Natural killer cell treated with Interleukin-12 subunit alpha and Interleukin-12 subunit beta and Interleukin-15 and Interleukin-18, amount 100 ng/mL, for 72 hours (primary cell): Measurements from ENCODE around the gene DNM3. TPM values are rescaled to one million over a fixed set of nuclear protein-coding genes. Genes with fewer than 3 reads are reported as not detected.

Experiments used
- ATAC-seq, 2 donors: fragments of 150-1000 bp; cut with Tn5 transposase in 1 of 2; sonication (Bioruptor Pico), chemical (Tn5 transposase) in 1 of 2; 2 replicates each; pipeline ENCODE4 v1.10.0; 2021
- DNase-seq: peaks from one replicate; pipeline ENCODE4 v3.0.0; 2022; ENCODE audit warnings: low spot score
- H3K27ac Mint-ChIP-seq, 2 donors: 1 replicate in 1 of 2; 2 replicates in 1 of 2; pipeline ENCODE4 v1.8.0; 2022; ENCODE audit warnings: mixed read lengths in 2 of 2, mild to moderate bottlenecking in 1 of 2, moderate library complexity in 1 of 2
- H3K27me3 Mint-ChIP-seq, 2 donors: 1 replicate in 1 of 2; 2 replicates in 1 of 2; pipeline ENCODE4 v1.8.0; 2022; ENCODE audit warnings: mixed read lengths in 2 of 2
- H3K36me3 Mint-ChIP-seq: one replicate; pipeline ENCODE4 v1.8.0; 2022; ENCODE audit warnings: mixed read lengths
- H3K4me1 Mint-ChIP-seq, 2 donors: 1 replicate in 1 of 2; 2 replicates in 1 of 2; pipeline ENCODE4 v1.8.0; 2022; ENCODE audit warnings: low read depth in 2 of 2, mixed read lengths in 2 of 2, mild to moderate bottlenecking in 1 of 2
- H3K4me3 Mint-ChIP-seq: one replicate; pipeline ENCODE4 v1.8.0; 2022; ENCODE audit warnings: mixed read lengths
- H3K9me3 Mint-ChIP-seq: 2 replicates; pipeline ENCODE4 v1.8.0; 2022; ENCODE audit warnings: mixed read lengths
- total RNA-seq, 2 donors: library from RNA; stranded (reverse); gene quantifications; one replicate each; pipeline ENCODE4 v1.2.3, GENCODE V29; 2022

Gene DNM3
- total RNA-seq, 2 donors from 2014 or later = 1.5 to 3.5 TPM

- ATAC-seq (no peak), DNase-seq (no peak)
- peaks cover 37 to 56% of the 10 kb centered on the region in 2 donors for H3K4me1 Mint-ChIP-seq
- peak overlapping the region; percentile 1 for H3K4me3 Mint-ChIP-seq
- H3K36me3 Mint-ChIP-seq = no peaks in the 10 kb centered on the region
- no peaks in the 10 kb centered on the region for H3K27me3 Mint-ChIP-seq
- peak overlapping the region; percentile 3 to 50 for H3K27ac Mint-ChIP-seq
- peaks cover 6% of the 10 kb centered on the region for H3K9me3 Mint-ChIP-seq
Measured at GRCh38 chr1:172339842-172340241, 498.5 kb downstream of the DNM3 start.

- Mint-ChIP-seq H3K4me3 (no peak overlapping the region), H3K4me1 (peaks cover 40 to 56% of the 10 kb centered on the region in 2 donors), H3K36me3 (peaks cover under 1% of the 10 kb centered on the region), H3K27ac (peak overlapping the region in 1 of 2 donors; percentile 11), H3K27me3 (no peaks in the 10 kb centered on the region), H3K9me3 (peaks cover 6% of the 10 kb centered on the region)
- DNase-seq (no peak), ATAC-seq (no peak)
Measured at GRCh38 chr1:172340520-172340919, 499.2 kb downstream of the DNM3 start.

GRCh38 chr1:172341697-172342096 lies 500.4 kb downstream of the DNM3 start:
- Mint-ChIP-seq H3K27ac (peak overlapping the region; percentile 75 to 79), H3K4me1 (peaks cover 44 to 56% of the 10 kb centered on the region in 2 donors), H3K27me3 (no peaks in the 10 kb centered on the region), H3K4me3 (no peak overlapping the region), H3K36me3 (peaks cover 10% of the 10 kb centered on the region), H3K9me3 (peaks cover 9% of the 10 kb centered on the region)
- DNase-seq (no peak), ATAC-seq (no peak)

GRCh38 chr1:172342584-172343239 lies 501.4 kb downstream of the DNM3 start:
- Mint-ChIP-seq H3K4me1 (peaks cover 44 to 62% of the 10 kb centered on the region in 2 donors), H3K4me3 (peak overlapping the region; percentile 77), H3K27me3 (no peaks in the 10 kb centered on the region), H3K27ac (peak overlapping the region; percentile 75 to 79), H3K9me3 (peaks cover 16% of the 10 kb centered on the region), H3K36me3 (peaks cover 20% of the 10 kb centered on the region)
- no peak for DNase-seq
- no peak for ATAC-seq

- Mint-ChIP-seq H3K27ac (peak overlapping the region; percentile 75 to 79), H3K36me3 (peaks cover 27% of the 10 kb centered on the region), H3K4me3 (peak overlapping the region; percentile 77), H3K27me3 (no peaks in the 10 kb centered on the region), H3K9me3 (peaks cover 19% of the 10 kb centered on the region), H3K4me1 (peaks cover 42 to 66% of the 10 kb centered on the region in 2 donors)
- DNase-seq (no peak), ATAC-seq (peak; percentile 38 to 64)
Measured at GRCh38 chr1:172343240-172344160, 502.2 kb downstream of the DNM3 start.

GRCh38 chr1:172344444-172344843 lies 503.1 kb downstream of the DNM3 start:
- Mint-ChIP-seq H3K4me3 (peak overlapping the region; percentile 77), H3K4me1 (peaks cover 41 to 61% of the 10 kb centered on the region in 2 donors), H3K36me3 (peaks cover 27% of the 10 kb centered on the region), H3K9me3 (peaks cover 19% of the 10 kb centered on the region), H3K27me3 (no peaks in the 10 kb centered on the region), H3K27ac (peak overlapping the region; percentile 75 to 79)
- ATAC-seq = no peak
- DNase-seq = no peak

GRCh38 chr1:172345077-172345476 lies 503.8 kb downstream of the DNM3 start:
- Mint-ChIP-seq H3K27me3 (no peaks in the 10 kb centered on the region), H3K4me3 (peak overlapping the region; percentile 18), H3K27ac (peak overlapping the region; percentile 75 to 79), H3K4me1 (peaks cover 35 to 54% of the 10 kb centered on the region in 2 donors), H3K9me3 (peaks cover 13% of the 10 kb centered on the region), H3K36me3 (peaks cover 27% of the 10 kb centered on the region)
- ATAC-seq (no peak), DNase-seq (no peak)

- ATAC-seq (no peak), DNase-seq (no peak)
- Mint-ChIP-seq H3K9me3 (peaks cover 13% of the 10 kb centered on the region), H3K27ac (peak overlapping the region in 1 of 2 donors; percentile 69), H3K36me3 (peaks cover 27% of the 10 kb centered on the region), H3K27me3 (no peaks in the 10 kb centered on the region), H3K4me3 (no peak overlapping the region), H3K4me1 (peaks cover 29 to 36% of the 10 kb centered on the region in 2 donors)
Measured at GRCh38 chr1:172347416-172347815, 506.1 kb downstream of the DNM3 start.

- Mint-ChIP-seq H3K27ac (no peak overlapping the region), H3K36me3 (peaks cover 23% of the 10 kb centered on the region), H3K9me3 (peaks cover 18% of the 10 kb centered on the region), H3K4me3 (no peak overlapping the region), H3K4me1 (peaks cover 28 to 29% of the 10 kb centered on the region in 2 donors), H3K27me3 (no peaks in the 10 kb centered on the region)
- no peak for DNase-seq
- no peak for ATAC-seq
Measured at GRCh38 chr1:172350856-172351255, 509.6 kb downstream of the DNM3 start.

GRCh38 chr1:172351346-172351745 lies 510.0 kb downstream of the DNM3 start:
- Mint-ChIP-seq H3K36me3 (peaks cover 18% of the 10 kb centered on the region), H3K27me3 (no peaks in the 10 kb centered on the region), H3K9me3 (peaks cover 15% of the 10 kb centered on the region), H3K27ac (no peak overlapping the region), H3K4me1 (peaks cover 25 to 29% of the 10 kb centered on the region in 2 donors), H3K4me3 (no peak overlapping the region)
- DNase-seq = no peak
- ATAC-seq = no peak

GRCh38 chr1:172351754-172352161 lies 510.5 kb downstream of the DNM3 start:
- Mint-ChIP-seq H3K27ac (no peak overlapping the region), H3K36me3 (peaks cover 17% of the 10 kb centered on the region), H3K4me1 (peaks cover 29 to 33% of the 10 kb centered on the region in 2 donors), H3K4me3 (no peak overlapping the region), H3K9me3 (peaks cover 17% of the 10 kb centered on the region), H3K27me3 (no peaks in the 10 kb centered on the region)
- ATAC-seq = no peak
- no peak for DNase-seq

- Mint-ChIP-seq H3K9me3 (peaks cover 12% of the 10 kb centered on the region), H3K27me3 (no peaks in the 10 kb centered on the region), H3K27ac (no peak overlapping the region), H3K4me1 (peaks cover 35% of the 10 kb centered on the region in 2 donors), H3K4me3 (no peak overlapping the region), H3K36me3 (peaks cover 10% of the 10 kb centered on the region)
- ATAC-seq = peak in 1 of 2 donors; percentile 59
- no peak for DNase-seq
Measured at GRCh38 chr1:172352435-172352834, 511.1 kb downstream of the DNM3 start.

GRCh38 chr1:172354291-172355274 lies 513.3 kb downstream of the DNM3 start:
- Mint-ChIP-seq H3K4me1 (peaks cover 47% of the 10 kb centered on the region in 2 donors), H3K36me3 (no peaks in the 10 kb centered on the region), H3K27ac (peak overlapping the region; percentile 26 to 59), H3K9me3 (peaks cover 7% of the 10 kb centered on the region), H3K27me3 (no peaks in the 10 kb centered on the region), H3K4me3 (no peak overlapping the region)
- ATAC-seq (no peak), DNase-seq (no peak)
